ENCODE results near the gene HVCN1. TPM values are rescaled to one million over a fixed set of nuclear protein-coding genes. Genes with fewer than 3 reads are reported as not detected.

Gene HVCN1
- total and polyA plus RNA-seq, 2 of the 8 experiments (the other 6 are each of a cell fraction or from before 2014, with no cell fraction given): 5.8 to 11.2 TPM

GRCh38 chr12:110615171-110615570, 73.7 kb downstream of the HVCN1 start:
- no peak overlapping the region for H2AFZ ChIP-seq (ENCODE audit: low read length)
- no peak for DNase-seq (ENCODE audit: low read depth in 1 of 2, low spot score in 2 of 2)
- H3K14ac ChIP-seq (ENCODE audit: insufficient read length): no peak overlapping the region
- H4K91ac ChIP-seq (replicated peaks; ENCODE audit: insufficient read length, low read length): no peak overlapping the region
- no peak overlapping the region for H3K18ac ChIP-seq (ENCODE audit: extremely low read depth, low read length)
- no peak overlapping the region for H3K23ac ChIP-seq (ENCODE audit: insufficient read length)
- H2BK5ac ChIP-seq (ENCODE audit: low read depth, low read length): no peak overlapping the region
- H3K27me3 ChIP-seq (replicated peaks in 1 of 4; ENCODE audit: control insufficient read depth in 3 of 4, extremely low read depth in 1 of 4, insufficient read depth in 3 of 4, low read length in 3 of 4): no peaks in the 10 kb centered on the region
- no peak overlapping the region for H2BK12ac ChIP-seq (ENCODE audit: low read depth, low read length)
- no peaks in the 10 kb centered on the region for H3K36me3 ChIP-seq (ENCODE audit: control insufficient read depth in 2 of 4, insufficient read depth in 4 of 4, low read length in 3 of 4)
- H3K27ac ChIP-seq (ENCODE audit: low read depth, low read length): no peak overlapping the region
- no peaks in the 10 kb centered on the region for H4K20me1 ChIP-seq (replicated peaks in 1 of 2; ENCODE audit: control insufficient read depth in 1 of 2, insufficient read depth in 2 of 2, low read length in 2 of 2)
- no peak overlapping the region for H2BK20ac ChIP-seq (ENCODE audit: low read length)
- POLR2A ChIA-PET (ENCODE audit: partially characterized antibody): interaction anchor here (0.7 to 1.9 kb wide), 2 partner anchors 11 to 146 kb away, joined by 4 read pairs; partner anchors contain the start of gene FAM216A
- H3K79me2 ChIP-seq (ENCODE audit: control insufficient read depth in 1 of 2, insufficient read depth in 2 of 2, low read length in 2 of 2): no peaks in the 10 kb centered on the region
- no peaks in the 10 kb centered on the region for H3K79me1 ChIP-seq (ENCODE audit: low read depth, low read length)
- no peak overlapping the region for H4K8ac ChIP-seq (ENCODE audit: extremely low read depth, insufficient read depth, low read length)
- 94% methylated on average over 8 of the region's 8 CpGs; no CpG with 5 or more reads in 1 of the 2 experiments for WGBS, 2 experiments (ENCODE audit: extremely low coverage in 1 of 2, insufficient coverage in 1 of 2, insufficient read length in 1 of 2, insufficient replicate concordance in 2 of 2, low coverage in 1 of 2, low lambda C conversion rate in 2 of 2, missing lambda C conversion rate in 1 of 2)
- no peak overlapping the region for H2BK120ac ChIP-seq (replicated peaks; ENCODE audit: low read depth, low read length)
- no peaks in the 10 kb centered on the region for H3K4me1 ChIP-seq (replicated peaks in 1 of 4; ENCODE audit: control insufficient read depth in 3 of 4, insufficient read depth in 4 of 4, low read length in 3 of 4)
- H3K9me3 ChIP-seq (ENCODE audit: insufficient read depth in 2 of 2, low read depth in 1 of 2, low read length in 1 of 2): no peaks in the 10 kb centered on the region
- H3K4me3 ChIP-seq (ENCODE audit: extremely low read depth in 1 of 4, insufficient read depth in 2 of 4, low read depth in 3 of 4, low read length in 4 of 4): no peak overlapping the region
- TF ChIP-seq RXRA (IDR thresholded peaks at IDR 0.05; ENCODE audit: insufficient read depth, low read depth, low read length): no peak
- TF ChIP-seq SP2 (IDR thresholded peaks at IDR 0.05; ENCODE audit: low read length): no peak
- no peak for TF ChIP-seq POLR2AphosphoS5 (IDR thresholded peaks at IDR 0.05; ENCODE audit: low read depth, low read length)
- no peak for TF ChIP-seq PHF8 (conservative IDR thresholded peaks at IDR 0.05; ENCODE audit: low read depth, low read length)
- TF ChIP-seq BCL11A (IDR thresholded peaks at IDR 0.05; ENCODE audit: low read depth in 2 of 2, low read length in 2 of 2): no peak
- no peak for TF ChIP-seq E2F6 (IDR thresholded peaks at IDR 0.05)
- TF ChIP-seq USF2 (IDR thresholded peaks at IDR 0.05; ENCODE audit: low read length): no peak
- peaks cover 2% of the 10 kb centered on the region for H3K23me2 ChIP-seq (ENCODE audit: low read depth, low read length)
- CTCF ChIA-PET (ENCODE audit: partially characterized antibody): interaction anchor here (0.6 to 1.6 kb wide), 6 partner anchors 11 to 744 kb away, joined by 3 to 4 read pairs (median 4); no protein-coding TSS in a partner anchor
- H3K56ac ChIP-seq (replicated peaks; ENCODE audit: insufficient read length, low read depth, low read length): no peak overlapping the region
- no peak overlapping the region for H4K5ac ChIP-seq (ENCODE audit: insufficient read length, low read depth, low read length)
- no peak overlapping the region for H2AK5ac ChIP-seq (ENCODE audit: low read depth, low read length)
- no peak overlapping the region; a peak in 1 of 4 replicates for H3K4me2 ChIP-seq (ENCODE audit: insufficient read depth in 1 of 2, low read depth in 2 of 2, low read length in 2 of 2)
- no peak overlapping the region for H3K4ac ChIP-seq (replicated peaks; ENCODE audit: insufficient read length, low read depth, low read length)
- no peak overlapping the region for H2BK15ac ChIP-seq (ENCODE audit: low read length)
- no peak overlapping the region for H3K9ac ChIP-seq (replicated peaks in 1 of 4; ENCODE audit: extremely low read depth in 1 of 4, low read depth in 3 of 4, low read length in 3 of 4)
- FAIRE-seq: no peak

All from H1 (cell line).